ENCODE data around the gene NEMP2.
"Not testable (repeated sequence)": the region's sequence is repeated elsewhere in the genome, so short reads cannot be mapped to it uniquely, and the experiment has no call there.

Gene NEMP2

DNA sequence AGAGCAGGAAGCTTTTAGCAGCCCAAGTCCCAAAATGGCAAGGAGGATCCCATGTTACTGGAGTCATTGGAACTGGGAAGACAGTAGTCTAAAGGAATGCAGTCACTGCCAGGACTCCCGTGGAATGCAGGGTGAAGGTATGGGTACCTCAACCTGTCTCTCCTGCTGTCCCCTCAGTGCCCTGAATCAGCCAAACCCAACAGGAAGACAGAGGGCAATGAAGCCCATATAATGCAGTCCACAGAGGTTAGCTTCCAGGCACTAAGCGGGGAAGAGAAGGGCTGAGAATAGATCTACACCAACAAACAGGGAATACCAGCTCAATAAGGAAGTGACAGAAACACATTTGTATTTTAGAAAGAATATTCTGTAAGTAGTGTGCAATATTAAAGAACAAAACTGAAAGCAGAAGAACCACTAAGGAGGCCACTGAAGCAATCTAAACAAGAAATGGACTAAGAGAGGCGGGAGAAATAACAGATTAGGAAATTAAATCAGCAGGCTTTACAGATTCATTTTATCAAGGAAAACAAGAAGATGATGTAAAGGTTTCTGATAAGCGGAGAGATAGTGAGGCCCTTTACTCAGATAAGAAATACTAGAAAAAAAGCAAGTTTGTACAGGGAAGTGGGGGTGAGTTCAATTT lies 8.3 kb downstream of the NEMP2 start:
- in situ Hi-C loops (cut with MboI; ENCODE audit: low sequenced_read_pairs) = no loop called here

DNA sequence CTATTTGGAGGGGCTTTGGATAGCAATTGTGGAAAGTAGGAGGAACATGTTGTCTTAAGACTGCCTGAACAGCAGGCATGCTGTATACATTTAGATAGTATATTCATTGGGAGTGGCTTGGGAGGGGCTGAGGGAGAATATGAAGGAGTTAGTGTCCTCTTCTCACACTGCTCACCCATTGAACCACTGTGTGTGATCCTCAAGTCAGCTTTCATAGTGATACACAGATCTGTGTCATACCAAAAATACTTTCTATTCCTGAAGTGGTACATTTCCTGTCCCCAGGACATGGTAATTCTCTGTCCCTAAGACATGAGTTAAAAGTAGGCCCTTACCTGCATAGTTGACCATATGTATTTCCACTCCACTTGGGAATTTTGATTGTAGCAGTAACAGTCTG lies 9.6 kb downstream of the NEMP2 start:
- in situ Hi-C loops (cut with MboI; ENCODE audit: low sequenced_read_pairs) = no loop called here

- in situ Hi-C loops (cut with MboI; ENCODE audit: low sequenced_read_pairs) = no loop called here
Observed at GRCh38 chr2:190519975-190520767, 14.4 kb downstream of the NEMP2 start.

DNA sequence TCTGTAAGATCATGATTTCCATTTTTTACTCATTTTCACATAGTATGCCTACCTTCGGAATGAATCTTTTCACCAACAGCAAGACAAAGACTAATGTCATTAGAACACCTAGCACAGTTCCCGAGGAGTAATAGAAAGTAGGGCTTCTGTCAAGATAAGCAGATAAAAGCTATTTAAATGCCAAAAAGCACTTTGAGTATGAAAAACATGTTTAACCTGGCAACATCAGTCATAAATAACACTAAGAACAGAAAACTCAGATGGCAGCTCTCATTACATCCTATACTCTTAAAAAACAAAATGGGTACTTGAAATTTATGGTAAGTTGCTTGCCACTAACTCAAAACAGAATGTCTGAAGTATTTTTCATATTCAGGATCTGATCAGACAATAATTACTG lies 17.1 kb downstream of the NEMP2 start:
- in situ Hi-C loops (cut with MboI; ENCODE audit: low sequenced_read_pairs) = no loop called here

DNA sequence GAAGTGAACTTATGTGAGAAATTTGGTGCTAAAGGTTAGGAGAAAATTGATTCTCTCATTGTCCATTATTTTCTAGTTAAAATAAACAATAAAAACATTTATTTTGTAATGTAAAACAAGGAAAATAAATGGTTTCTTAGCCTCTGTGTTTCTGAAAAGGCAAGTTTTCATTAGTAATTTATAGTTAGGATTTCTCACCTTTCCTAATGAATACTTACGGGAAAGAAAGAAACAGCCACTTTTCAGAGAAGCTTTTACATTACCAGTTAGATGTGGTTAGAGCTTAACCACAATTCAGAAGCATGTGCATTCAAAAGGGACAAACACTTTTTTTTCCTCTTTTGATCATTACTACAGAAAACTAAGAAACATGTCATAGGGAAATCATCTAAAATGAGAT lies 18.8 kb downstream of the NEMP2 start:
- in situ Hi-C loops (cut with MboI; ENCODE audit: low sequenced_read_pairs) = no loop called here

- in situ Hi-C loops (cut with MboI; ENCODE audit: low sequenced_read_pairs) = no loop called here
Observed at GRCh38 chr2:190514676-190515075, 19.8 kb downstream of the NEMP2 start.

DNA sequence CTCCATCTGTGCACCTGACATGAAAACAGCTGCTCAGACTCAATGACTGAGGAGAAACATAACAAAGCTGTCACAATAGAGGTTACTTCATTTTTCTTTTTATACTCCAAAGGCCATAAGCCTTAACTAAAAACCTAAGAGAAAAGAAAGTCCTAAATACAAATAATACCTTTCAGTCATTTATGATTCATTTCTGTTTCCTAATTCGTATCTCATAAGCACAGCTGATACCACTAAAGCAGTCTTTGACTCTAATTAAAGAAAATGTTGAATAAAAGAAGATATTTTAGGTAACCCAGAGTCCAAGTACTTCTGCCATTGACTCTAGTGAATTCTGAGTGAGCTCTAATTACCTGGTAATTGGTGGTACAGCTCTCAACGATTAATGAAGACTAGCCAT lies 20.6 kb downstream of the NEMP2 start:
- in situ Hi-C loops (cut with MboI; ENCODE audit: low sequenced_read_pairs) = no loop called here

- in situ Hi-C loops (cut with MboI; ENCODE audit: low sequenced_read_pairs) = no loop called here
Observed at GRCh38 chr2:190512539-190513095, 21.9 kb downstream of the NEMP2 start.

GRCh38 chr2:190511104-190511503 lies 23.4 kb downstream of the NEMP2 start:
- in situ Hi-C loops (cut with MboI; ENCODE audit: low sequenced_read_pairs) = no loop called here

- in situ Hi-C loops (cut with MboI; ENCODE audit: low sequenced_read_pairs) = not testable (repeated sequence)
Observed at GRCh38 chr2:190509895-190510294, 24.6 kb downstream of the NEMP2 start.

- in situ Hi-C loops (cut with MboI; ENCODE audit: low sequenced_read_pairs) = no loop called here
Observed at GRCh38 chr2:190507135-190507534, 27.4 kb downstream of the NEMP2 start.

DNA sequence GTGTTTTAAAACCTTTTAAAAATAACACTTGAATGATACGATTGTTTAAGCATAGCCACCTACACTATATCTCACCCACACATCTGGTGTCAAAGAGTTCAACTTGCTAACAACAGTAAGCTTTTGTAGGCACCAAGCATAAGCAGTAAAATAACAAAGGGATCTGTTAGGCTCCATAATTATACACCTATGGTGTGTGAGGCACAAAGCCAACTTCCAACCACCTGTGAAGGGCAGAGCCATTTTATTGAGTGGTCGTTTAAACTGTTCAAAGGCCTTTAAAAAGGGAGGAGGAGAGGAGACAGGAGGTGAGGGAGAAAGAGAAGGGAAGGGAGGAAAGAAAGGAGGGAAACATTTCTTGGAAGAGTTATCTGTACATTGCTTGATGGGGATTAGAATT lies 27.9 kb downstream of the NEMP2 start:
- in situ Hi-C loops (cut with MboI; ENCODE audit: low sequenced_read_pairs) = no loop called here

- in situ Hi-C loops (cut with MboI; ENCODE audit: low sequenced_read_pairs) = no loop called here
Observed at GRCh38 chr2:190505696-190506095, 28.8 kb downstream of the NEMP2 start.

DNA sequence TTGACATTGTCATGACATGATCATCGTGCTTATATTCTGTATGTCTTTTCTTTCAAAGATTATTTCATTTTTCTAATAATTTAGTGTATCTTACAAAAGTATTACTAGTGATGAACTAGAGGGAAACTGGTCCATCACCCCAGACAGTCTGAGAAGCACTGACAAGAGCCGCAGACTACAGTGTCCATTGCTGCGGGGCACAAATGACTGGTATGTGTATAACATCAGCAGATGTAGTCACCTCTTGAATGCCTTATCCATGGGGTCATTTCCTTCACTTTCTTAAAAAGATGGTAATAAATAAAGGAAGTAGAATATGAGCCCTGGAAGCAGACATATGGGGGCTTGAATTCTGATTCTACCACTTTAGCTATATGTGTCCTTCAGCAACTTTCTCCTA lies 29.6 kb downstream of the NEMP2 start:
- in situ Hi-C loops (cut with MboI; ENCODE audit: low sequenced_read_pairs) = no loop called here

DNA sequence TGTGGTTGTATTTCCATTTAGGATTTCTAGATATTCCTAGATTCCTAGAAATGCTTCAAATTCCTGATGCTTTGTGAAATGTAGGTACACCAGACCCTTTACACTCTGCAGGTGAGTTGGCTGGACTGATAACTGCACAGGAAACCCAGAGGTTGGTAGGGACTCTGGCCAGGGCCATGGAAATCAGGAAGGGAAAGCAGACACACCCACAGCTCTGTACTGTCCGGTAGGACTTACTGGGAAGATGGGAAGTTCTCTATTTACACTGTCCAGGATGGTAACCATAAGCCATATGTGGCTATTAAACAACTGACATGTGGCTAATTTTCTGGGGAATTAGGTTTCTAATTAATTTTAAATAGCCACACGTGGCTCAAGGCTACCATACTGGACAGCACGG lies 31.4 kb downstream of the NEMP2 start:
- in situ Hi-C loops (cut with MboI; ENCODE audit: low sequenced_read_pairs) = no loop called here

DNA sequence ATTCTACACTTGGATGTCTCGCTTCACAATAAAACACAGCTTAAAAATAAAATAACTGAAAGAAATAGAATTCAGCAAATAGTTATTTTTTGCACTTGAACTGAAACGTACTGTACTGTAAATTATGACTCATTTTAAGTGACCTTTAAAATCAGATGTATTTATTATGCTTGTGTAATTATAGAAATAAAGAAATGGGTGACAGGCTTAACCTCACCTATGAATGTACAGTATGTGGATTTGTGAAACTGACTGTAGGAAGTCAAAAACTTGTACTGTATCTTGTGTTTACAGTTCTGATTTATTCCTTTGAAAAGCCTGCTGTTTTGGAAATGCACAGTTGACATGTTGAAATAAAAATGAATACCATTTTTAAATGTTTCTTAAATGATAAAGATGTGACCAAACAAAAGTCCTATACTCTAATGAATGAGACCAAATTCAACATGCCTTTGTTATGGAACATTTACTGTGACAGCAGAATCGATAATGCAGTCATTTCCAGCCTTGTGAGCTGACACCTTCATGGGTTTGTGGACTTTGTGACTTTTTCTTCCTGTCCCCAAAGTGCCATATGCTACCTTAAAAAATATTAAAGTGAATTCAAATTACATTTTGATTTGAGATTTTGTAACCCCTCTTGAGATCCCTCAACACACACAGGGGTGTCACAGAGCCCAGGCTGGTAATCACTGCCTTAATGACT lies 32.7 kb downstream of the NEMP2 start:
- in situ Hi-C loops (cut with MboI; ENCODE audit: low sequenced_read_pairs) = no loop called here

GRCh38 chr2:190501231-190501630 lies 33.3 kb downstream of the NEMP2 start:
- in situ Hi-C loops (cut with MboI; ENCODE audit: low sequenced_read_pairs) = no loop called here

DNA sequence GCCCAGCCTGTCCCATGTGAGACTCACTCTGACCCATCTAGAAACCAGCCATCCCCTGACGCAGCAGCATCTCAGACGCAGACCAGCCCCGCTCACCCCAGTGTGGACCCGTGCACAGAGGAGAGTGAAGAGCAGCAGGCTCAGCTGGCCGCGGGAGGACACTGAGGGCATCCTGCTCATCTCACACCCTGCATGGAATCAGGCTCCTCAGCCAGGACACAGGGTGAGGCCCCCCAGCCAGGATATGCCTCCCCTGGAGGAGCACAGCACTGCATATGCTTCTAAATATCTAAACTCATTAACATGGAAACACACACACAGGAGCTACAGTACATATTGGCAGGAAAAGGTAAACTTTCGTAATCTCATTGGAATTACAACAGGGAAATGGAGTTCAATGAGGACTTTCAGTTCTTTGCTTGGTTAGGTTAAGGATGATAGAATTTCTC lies 34.4 kb downstream of the NEMP2 start:
- in situ Hi-C loops (cut with MboI; ENCODE audit: low sequenced_read_pairs) = no loop called here

- in situ Hi-C loops (cut with MboI; ENCODE audit: low sequenced_read_pairs) = no loop called here
Observed at GRCh38 chr2:190499273-190499672, 35.2 kb downstream of the NEMP2 start.

- in situ Hi-C loops (cut with MboI; ENCODE audit: low sequenced_read_pairs) = no loop called here
Observed at GRCh38 chr2:190497428-190497827, 37.1 kb downstream of the NEMP2 start.

- in situ Hi-C loops (cut with MboI; ENCODE audit: low sequenced_read_pairs) = not testable (repeated sequence)
Observed at GRCh38 chr2:190494600-190495227, 39.8 kb downstream of the NEMP2 start.
